Mesothelial cell of epicardium (in vitro differentiated cells): ENCODE results near the gene KLHDC3. TPM values are rescaled to one million over a fixed set of nuclear protein-coding genes. Genes with fewer than 3 reads are reported as not detected.
A peak's percentile ranks its signal among the peaks of the same experiment; 100 is the strongest.

Experiments used
- DNase-seq, 2 experiments: peaks; one replicate each; pipeline ENCODE4 v3.0.0; 2021; ENCODE audit warnings: low spot score in 2 of 2; ENCODE audit not compliant: unreplicated experiment in 2 of 2
- H3K27ac Mint-ChIP-seq: 2 replicates; pipeline ENCODE4 v1.8.0; 2021; ENCODE audit warnings: mixed read lengths
- H3K27me3 Mint-ChIP-seq: 2 replicates; pipeline ENCODE4 v1.8.0; 2021; ENCODE audit warnings: low read depth, mixed read lengths
- H3K36me3 Mint-ChIP-seq: 2 replicates; pipeline ENCODE4 v1.8.0; 2021; ENCODE audit warnings: mixed read lengths
- H3K4me1 Mint-ChIP-seq: 2 replicates; pipeline ENCODE4 v1.8.0; 2021; ENCODE audit warnings: mixed read lengths
- H3K4me3 Mint-ChIP-seq: 2 replicates; pipeline ENCODE4 v1.8.0; 2021; ENCODE audit warnings: mild to moderate bottlenecking, moderate library complexity, mixed read lengths
- H3K9me3 Mint-ChIP-seq: 2 replicates; pipeline ENCODE4 v1.8.0; 2021; ENCODE audit warnings: mixed read lengths
- total RNA-seq: library from RNA; stranded (reverse); gene quantifications from 3 replicates; pipeline ENCODE4 v1.2.1, GENCODE V29; 2021
- TF ChIP-seq, protein P1 (sequence below): fragments of 200-600 bp; sonication (generic); IDR thresholded peaks from one replicate; pipeline ENCODE4 v1.5.0; 2021; ENCODE audit warnings: antibody characterized with exemption; ENCODE audit not compliant: unreplicated experiment

The KLHDC3 gene
- total RNA-seq, 1 donor from 2014 or later, result 95.1 TPM

- peak overlapping the region; percentile 81 for H3K27ac Mint-ChIP-seq
- no peaks in the 10 kb centered on the region for H3K27me3 Mint-ChIP-seq
- TF ChIP-seq, protein P1, sequence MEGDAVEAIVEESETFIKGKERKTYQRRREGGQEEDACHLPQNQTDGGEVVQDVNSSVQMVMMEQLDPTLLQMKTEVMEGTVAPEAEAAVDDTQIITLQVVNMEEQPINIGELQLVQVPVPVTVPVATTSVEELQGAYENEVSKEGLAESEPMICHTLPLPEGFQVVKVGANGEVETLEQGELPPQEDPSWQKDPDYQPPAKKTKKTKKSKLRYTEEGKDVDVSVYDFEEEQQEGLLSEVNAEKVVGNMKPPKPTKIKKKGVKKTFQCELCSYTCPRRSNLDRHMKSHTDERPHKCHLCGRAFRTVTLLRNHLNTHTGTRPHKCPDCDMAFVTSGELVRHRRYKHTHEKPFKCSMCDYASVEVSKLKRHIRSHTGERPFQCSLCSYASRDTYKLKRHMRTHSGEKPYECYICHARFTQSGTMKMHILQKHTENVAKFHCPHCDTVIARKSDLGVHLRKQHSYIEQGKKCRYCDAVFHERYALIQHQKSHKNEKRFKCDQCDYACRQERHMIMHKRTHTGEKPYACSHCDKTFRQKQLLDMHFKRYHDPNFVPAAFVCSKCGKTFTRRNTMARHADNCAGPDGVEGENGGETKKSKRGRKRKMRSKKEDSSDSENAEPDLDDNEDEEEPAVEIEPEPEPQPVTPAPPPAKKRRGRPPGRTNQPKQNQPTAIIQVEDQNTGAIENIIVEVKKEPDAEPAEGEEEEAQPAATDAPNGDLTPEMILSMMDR, result no peak
- no peaks in the 10 kb centered on the region for H3K9me3 Mint-ChIP-seq
- peak overlapping the region; percentile 89 for H3K4me3 Mint-ChIP-seq
- H3K4me1 Mint-ChIP-seq, result peaks cover 38% of the 10 kb centered on the region
- peaks cover 23% of the 10 kb centered on the region for H3K36me3 Mint-ChIP-seq
- DNase-seq, result peak in 1 of 2 experiments; percentile 44
Measured at GRCh38 chr6:43014434-43014909, 423 bp downstream of the KLHDC3 start.

GRCh38 chr6:43016176-43016942, 2.3 kb downstream of the KLHDC3 start:
- Mint-ChIP-seq H3K27me3 (no peaks in the 10 kb centered on the region), H3K27ac (peak overlapping the region; percentile 24), H3K9me3 (no peaks in the 10 kb centered on the region), H3K36me3 (peaks cover 16% of the 10 kb centered on the region), H3K4me1 (peaks cover 38% of the 10 kb centered on the region), H3K4me3 (peak overlapping the region; percentile 48)
- TF ChIP-seq, protein P1, result no peak
- DNase-seq, result no peak

GRCh38 chr6:43016943-43017334, 2.9 kb downstream of the KLHDC3 start:
- Mint-ChIP-seq H3K27me3 (no peaks in the 10 kb centered on the region), H3K9me3 (no peaks in the 10 kb centered on the region), H3K4me1 (peaks cover 40% of the 10 kb centered on the region), H3K4me3 (no peak overlapping the region), H3K36me3 (peaks cover 14% of the 10 kb centered on the region), H3K27ac (no peak overlapping the region)
- no peak for DNase-seq
- TF ChIP-seq, protein P1, result no peak

DNA sequence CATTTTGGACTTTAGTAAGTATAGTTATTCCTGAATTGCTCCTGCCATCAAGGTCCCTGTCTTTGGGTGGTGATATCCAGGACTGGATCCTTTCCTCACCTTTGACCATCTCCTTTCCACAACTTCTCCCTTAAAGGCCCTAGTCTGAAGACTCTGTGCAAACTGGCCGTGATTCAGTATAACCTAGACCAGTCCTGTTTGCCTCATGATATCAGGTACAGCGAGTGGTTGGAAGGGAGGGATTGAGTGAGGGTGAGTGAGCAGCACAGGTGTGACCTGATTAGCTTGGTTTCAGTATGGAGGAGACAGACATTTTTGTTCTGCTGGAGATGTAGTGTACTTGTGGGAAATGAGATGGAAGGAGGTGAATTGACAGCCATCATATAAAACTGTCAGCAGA, 5.1 kb downstream of the KLHDC3 start:
- Mint-ChIP-seq H3K36me3 (peaks cover 16% of the 10 kb centered on the region), H3K27ac (no peak overlapping the region), H3K4me1 (peaks cover 21% of the 10 kb centered on the region), H3K4me3 (no peak overlapping the region), H3K9me3 (no peaks in the 10 kb centered on the region), H3K27me3 (no peaks in the 10 kb centered on the region)
- DNase-seq, result no peak
- TF ChIP-seq, protein P1, result no peak

- peak overlapping the region; percentile 95 for H3K4me3 Mint-ChIP-seq
- no peaks in the 10 kb centered on the region for H3K9me3 Mint-ChIP-seq
- H3K27ac Mint-ChIP-seq, result peak overlapping the region; percentile 68
- no peak for DNase-seq
- H3K27me3 Mint-ChIP-seq, result no peaks in the 10 kb centered on the region
- H3K4me1 Mint-ChIP-seq, result peaks cover 13% of the 10 kb centered on the region
- H3K36me3 Mint-ChIP-seq, result peaks cover 19% of the 10 kb centered on the region
- TF ChIP-seq, protein P1, result no peak
Measured at GRCh38 chr6:43020052-43020705, 6.1 kb downstream of the KLHDC3 start.
